Suprapubic skin (tissue), 4 donors: ENCODE measurements around the gene CTNNA3.

ENCODE experiments used
- EP300 ChIP-seq: sonication (generic); formaldehyde crosslinking; IDR thresholded peaks from one replicate; pipeline ENCODE4 v1.6.1; 2017; ENCODE audit warnings: antibody characterized with exemption
- POLR2A ChIP-seq, 2 donors: fragments of 450-650 bp; IDR thresholded peaks; one replicate each; pipeline ENCODE4 v1.6.1; 2017; ENCODE audit warnings: antibody characterized with exemption in 2 of 2, mild to moderate bottlenecking in 2 of 2, moderate library complexity in 2 of 2
- POLR2AphosphoS5 ChIP-seq, 3 donors: sonication (generic); formaldehyde crosslinking; IDR thresholded peaks; one replicate each; pipeline ENCODE4 v1.6.1; 2017; ENCODE audit warnings: antibody characterized with exemption in 3 of 3
- TF ChIP-seq, protein P1 (sequence below), 2 donors: fragments of 200-600 bp in 1 of 2; fragments of 450-650 bp in 1 of 2; sonication (generic) in 1 of 2; IDR thresholded peaks; one replicate each; pipeline ENCODE4 v1.5.1; 2016 to 2019; ENCODE audit warnings: antibody characterized with exemption in 2 of 2, mild to moderate bottlenecking in 1 of 2, moderate library complexity in 1 of 2

- TF ChIP-seq POLR2AphosphoS5 (IDR thresholded peaks at IDR 0.05) = no peak
- TF ChIP-seq, protein P1, sequence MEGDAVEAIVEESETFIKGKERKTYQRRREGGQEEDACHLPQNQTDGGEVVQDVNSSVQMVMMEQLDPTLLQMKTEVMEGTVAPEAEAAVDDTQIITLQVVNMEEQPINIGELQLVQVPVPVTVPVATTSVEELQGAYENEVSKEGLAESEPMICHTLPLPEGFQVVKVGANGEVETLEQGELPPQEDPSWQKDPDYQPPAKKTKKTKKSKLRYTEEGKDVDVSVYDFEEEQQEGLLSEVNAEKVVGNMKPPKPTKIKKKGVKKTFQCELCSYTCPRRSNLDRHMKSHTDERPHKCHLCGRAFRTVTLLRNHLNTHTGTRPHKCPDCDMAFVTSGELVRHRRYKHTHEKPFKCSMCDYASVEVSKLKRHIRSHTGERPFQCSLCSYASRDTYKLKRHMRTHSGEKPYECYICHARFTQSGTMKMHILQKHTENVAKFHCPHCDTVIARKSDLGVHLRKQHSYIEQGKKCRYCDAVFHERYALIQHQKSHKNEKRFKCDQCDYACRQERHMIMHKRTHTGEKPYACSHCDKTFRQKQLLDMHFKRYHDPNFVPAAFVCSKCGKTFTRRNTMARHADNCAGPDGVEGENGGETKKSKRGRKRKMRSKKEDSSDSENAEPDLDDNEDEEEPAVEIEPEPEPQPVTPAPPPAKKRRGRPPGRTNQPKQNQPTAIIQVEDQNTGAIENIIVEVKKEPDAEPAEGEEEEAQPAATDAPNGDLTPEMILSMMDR (IDR thresholded peaks at IDR 0.05) = no peak
- TF ChIP-seq EP300 = no peak
- no peak for TF ChIP-seq POLR2A (IDR thresholded peaks at IDR 0.05)
These were observed 93.6 kb downstream of the CTNNA3 start for GRCh38 chr10:67602268-67602950.
